Measurements from ENCODE around the gene ACOX2. TPM values are rescaled to one million over a fixed set of nuclear protein-coding genes. Genes with fewer than 3 reads are reported as not detected.

ACOX2 gene
- total and polyA plus RNA-seq, 2 of the 13 experiments (the other 11 are each of a cell fraction or from before 2014, with no cell fraction given), result 42.6 to 98.5 TPM

DNA sequence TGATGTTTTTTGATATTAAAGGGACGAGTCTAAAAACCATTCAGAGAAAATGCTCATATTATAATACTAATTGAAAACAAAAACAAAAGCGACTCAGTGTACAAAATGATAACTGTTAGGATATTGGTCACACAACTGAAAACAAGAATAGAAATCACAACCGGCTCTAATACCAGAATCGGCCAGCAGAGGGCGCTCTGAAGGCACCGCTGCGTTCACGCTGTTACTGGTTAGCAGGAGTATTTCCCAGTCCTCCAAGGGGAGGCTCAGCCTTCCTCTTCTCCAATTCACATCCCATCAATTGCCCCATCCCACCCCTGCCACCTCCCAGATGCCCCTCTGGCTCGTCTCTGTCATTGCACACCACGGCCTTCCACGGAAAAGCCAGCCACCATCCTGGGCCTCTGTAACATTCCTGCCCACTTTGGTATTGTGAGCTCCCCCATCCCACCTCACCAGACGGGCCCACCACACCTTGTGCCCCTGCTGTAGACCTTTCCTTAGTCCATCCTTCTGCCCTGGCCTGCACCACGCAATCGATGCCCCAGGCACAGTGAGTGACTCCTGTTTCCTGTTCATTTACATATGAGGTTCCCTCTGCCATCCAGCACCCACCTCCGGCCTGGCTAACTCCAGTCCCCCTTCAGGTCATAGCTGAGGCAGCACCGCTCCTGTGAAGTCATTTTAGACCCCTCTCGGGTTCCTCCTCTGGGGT, 31.7 kb upstream of the ACOX2 start (continued):
- no peak for TF ChIP-seq ZNF879 (CRISPR knock-in tag; IDR thresholded peaks at IDR 0.05)
- TF ChIP-seq ZNF354B (CRISPR knock-in tag; IDR thresholded peaks at IDR 0.05), result no peak
- TF ChIP-seq, protein P1, sequence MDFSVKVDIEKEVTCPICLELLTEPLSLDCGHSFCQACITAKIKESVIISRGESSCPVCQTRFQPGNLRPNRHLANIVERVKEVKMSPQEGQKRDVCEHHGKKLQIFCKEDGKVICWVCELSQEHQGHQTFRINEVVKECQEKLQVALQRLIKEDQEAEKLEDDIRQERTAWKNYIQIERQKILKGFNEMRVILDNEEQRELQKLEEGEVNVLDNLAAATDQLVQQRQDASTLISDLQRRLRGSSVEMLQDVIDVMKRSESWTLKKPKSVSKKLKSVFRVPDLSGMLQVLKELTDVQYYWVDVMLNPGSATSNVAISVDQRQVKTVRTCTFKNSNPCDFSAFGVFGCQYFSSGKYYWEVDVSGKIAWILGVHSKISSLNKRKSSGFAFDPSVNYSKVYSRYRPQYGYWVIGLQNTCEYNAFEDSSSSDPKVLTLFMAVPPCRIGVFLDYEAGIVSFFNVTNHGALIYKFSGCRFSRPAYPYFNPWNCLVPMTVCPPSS (IDR thresholded peaks at IDR 0.05), result no peak
- TF ChIP-seq, protein P2, sequence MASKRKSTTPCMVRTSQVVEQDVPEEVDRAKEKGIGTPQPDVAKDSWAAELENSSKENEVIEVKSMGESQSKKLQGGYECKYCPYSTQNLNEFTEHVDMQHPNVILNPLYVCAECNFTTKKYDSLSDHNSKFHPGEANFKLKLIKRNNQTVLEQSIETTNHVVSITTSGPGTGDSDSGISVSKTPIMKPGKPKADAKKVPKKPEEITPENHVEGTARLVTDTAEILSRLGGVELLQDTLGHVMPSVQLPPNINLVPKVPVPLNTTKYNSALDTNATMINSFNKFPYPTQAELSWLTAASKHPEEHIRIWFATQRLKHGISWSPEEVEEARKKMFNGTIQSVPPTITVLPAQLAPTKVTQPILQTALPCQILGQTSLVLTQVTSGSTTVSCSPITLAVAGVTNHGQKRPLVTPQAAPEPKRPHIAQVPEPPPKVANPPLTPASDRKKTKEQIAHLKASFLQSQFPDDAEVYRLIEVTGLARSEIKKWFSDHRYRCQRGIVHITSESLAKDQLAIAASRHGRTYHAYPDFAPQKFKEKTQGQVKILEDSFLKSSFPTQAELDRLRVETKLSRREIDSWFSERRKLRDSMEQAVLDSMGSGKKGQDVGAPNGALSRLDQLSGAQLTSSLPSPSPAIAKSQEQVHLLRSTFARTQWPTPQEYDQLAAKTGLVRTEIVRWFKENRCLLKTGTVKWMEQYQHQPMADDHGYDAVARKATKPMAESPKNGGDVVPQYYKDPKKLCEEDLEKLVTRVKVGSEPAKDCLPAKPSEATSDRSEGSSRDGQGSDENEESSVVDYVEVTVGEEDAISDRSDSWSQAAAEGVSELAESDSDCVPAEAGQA (IDR thresholded peaks at IDR 0.05; ENCODE audit: low read depth), result no peak
- TF ChIP-seq, protein P2 (CRISPR knock-in tag; IDR thresholded peaks at IDR 0.05; ENCODE audit: borderline replicate concordance), result no peak
- TF ChIP-seq, protein P3, sequence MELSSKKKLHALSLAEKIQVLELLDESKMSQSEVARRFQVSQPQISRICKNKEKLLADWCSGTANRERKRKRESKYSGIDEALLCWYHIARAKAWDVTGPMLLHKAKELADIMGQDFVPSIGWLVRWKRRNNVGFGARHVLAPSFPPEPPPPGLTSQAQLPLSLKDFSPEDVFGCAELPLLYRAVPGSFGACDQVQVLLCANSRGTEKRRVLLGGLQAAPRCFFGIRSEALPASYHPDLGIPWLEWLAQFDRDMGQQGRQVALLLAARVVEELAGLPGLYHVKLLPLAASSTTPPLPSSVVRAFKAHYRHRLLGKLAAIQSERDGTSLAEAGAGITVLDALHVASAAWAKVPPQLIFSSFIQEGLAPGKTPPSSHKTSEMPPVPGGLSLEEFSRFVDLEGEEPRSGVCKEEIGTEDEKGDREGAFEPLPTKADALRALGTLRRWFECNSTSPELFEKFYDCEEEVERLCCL (CRISPR knock-in tag; IDR thresholded peaks at IDR 0.05; ENCODE audit: borderline replicate concordance), result no peak
- TF ChIP-seq, protein P4, sequence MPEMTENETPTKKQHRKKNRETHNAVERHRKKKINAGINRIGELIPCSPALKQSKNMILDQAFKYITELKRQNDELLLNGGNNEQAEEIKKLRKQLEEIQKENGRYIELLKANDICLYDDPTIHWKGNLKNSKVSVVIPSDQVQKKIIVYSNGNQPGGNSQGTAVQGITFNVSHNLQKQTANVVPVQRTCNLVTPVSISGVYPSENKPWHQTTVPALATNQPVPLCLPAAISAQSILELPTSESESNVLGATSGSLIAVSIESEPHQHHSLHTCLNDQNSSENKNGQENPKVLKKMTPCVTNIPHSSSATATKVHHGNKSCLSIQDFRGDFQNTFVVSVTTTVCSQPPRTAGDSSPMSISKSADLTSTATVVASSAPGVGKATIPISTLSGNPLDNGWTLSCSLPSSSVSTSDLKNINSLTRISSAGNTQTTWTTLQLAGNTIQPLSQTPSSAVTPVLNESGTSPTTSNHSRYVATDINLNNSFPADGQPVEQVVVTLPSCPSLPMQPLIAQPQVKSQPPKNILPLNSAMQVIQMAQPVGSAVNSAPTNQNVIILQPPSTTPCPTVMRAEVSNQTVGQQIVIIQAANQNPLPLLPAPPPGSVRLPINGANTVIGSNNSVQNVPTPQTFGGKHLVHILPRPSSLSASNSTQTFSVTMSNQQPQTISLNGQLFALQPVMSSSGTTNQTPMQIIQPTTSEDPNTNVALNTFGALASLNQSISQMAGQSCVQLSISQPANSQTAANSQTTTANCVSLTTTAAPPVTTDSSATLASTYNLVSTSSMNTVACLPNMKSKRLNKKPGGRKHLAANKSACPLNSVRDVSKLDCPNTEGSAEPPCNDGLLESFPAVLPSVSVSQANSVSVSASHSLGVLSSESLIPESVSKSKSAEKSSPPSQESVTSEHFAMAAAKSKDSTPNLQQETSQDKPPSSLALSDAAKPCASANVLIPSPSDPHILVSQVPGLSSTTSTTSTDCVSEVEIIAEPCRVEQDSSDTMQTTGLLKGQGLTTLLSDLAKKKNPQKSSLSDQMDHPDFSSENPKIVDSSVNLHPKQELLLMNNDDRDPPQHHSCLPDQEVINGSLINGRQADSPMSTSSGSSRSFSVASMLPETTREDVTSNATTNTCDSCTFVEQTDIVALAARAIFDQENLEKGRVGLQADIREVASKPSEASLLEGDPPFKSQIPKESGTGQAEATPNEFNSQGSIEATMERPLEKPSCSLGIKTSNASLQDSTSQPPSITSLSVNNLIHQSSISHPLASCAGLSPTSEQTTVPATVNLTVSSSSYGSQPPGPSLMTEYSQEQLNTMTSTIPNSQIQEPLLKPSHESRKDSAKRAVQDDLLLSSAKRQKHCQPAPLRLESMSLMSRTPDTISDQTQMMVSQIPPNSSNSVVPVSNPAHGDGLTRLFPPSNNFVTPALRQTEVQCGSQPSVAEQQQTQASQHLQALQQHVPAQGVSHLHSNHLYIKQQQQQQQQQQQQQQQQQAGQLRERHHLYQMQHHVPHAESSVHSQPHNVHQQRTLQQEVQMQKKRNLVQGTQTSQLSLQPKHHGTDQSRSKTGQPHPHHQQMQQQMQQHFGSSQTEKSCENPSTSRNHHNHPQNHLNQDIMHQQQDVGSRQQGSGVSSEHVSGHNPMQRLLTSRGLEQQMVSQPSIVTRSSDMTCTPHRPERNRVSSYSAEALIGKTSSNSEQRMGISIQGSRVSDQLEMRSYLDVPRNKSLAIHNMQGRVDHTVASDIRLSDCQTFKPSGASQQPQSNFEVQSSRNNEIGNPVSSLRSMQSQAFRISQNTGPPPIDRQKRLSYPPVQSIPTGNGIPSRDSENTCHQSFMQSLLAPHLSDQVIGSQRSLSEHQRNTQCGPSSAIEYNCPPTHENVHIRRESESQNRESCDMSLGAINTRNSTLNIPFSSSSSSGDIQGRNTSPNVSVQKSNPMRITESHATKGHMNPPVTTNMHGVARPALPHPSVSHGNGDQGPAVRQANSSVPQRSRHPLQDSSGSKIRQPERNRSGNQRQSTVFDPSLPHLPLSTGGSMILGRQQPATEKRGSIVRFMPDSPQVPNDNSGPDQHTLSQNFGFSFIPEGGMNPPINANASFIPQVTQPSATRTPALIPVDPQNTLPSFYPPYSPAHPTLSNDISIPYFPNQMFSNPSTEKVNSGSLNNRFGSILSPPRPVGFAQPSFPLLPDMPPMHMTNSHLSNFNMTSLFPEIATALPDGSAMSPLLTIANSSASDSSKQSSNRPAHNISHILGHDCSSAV (CRISPR knock-in tag; IDR thresholded peaks at IDR 0.05; ENCODE audit: borderline replicate concordance), result no peak
- TF ChIP-seq MZF1 (CRISPR knock-in tag; IDR thresholded peaks at IDR 0.05; ENCODE audit: borderline replicate concordance), result no peak
- no peak for TF ChIP-seq ZNF143 (CRISPR knock-in tag; IDR thresholded peaks at IDR 0.05)
- TF ChIP-seq RBFOX2 (IDR thresholded peaks at IDR 0.05; ENCODE audit: low read depth, low read length), result no peak
